HG02588 (cell line): ENCODE measurements around the gene MAMDC2.
"Not testable (repeated sequence)": the region's sequence is repeated elsewhere in the genome, so short reads cannot be mapped to it uniquely, and the experiment has no call there.

Source experiments
- ATAC-seq: cut with Tn5 transposase; IDR thresholded peaks from one replicate; pipeline ENCODE4 v1.9.1; 2021; ENCODE audit warnings: mild to moderate bottlenecking, moderate library complexity; ENCODE audit not compliant: unreplicated experiment

MAMDC2 gene

DNA sequence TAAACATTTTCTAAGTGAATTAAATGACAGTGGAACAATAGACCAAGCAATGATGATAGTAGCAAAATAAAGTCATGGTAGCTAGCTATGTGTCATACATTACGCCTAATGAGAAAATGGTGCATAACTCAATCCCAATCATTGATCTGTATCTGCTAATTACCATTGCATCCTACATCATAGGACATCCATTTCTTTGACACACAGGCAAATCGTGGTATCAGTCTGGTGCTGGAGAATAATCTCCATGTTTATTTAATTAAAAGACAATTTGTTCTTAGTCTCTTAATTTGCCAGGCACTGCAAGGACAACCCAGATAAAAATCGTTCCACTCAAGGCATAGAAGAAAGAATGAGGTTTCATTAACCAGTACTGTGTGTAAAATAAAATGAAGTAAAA is 125.6 kb downstream of the MAMDC2 start:
- ATAC-seq, result no peak

DNA sequence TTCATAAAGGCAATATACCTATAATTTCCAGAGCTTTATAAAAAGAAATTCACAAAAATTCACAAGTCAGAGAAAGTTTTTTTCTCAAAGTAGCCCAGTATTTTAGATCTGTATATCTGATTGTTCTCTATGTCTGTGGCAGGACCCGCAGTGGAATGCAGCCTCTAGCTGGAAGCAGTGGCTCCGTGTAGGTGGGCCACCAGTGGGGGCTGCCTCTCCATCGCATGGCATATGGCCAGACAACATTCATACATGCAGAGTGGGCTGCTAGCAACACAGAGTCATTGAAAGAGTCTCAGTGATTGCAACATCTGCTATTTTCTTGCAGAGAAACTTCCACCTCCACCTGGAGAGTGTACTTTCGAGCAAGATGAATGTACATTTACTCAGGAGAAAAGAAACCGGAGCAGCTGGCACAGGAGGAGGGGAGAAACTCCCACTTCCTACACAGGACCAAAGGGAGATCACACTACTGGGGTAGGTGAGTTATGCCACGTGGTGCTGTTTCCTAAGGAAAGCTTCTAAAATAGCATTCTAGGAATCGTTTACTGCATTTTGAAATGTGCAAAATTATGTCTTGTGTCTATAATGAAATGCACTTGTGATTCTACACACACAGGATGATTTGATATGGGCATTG is 126.6 kb downstream of the MAMDC2 start:
- no peak for ATAC-seq

DNA sequence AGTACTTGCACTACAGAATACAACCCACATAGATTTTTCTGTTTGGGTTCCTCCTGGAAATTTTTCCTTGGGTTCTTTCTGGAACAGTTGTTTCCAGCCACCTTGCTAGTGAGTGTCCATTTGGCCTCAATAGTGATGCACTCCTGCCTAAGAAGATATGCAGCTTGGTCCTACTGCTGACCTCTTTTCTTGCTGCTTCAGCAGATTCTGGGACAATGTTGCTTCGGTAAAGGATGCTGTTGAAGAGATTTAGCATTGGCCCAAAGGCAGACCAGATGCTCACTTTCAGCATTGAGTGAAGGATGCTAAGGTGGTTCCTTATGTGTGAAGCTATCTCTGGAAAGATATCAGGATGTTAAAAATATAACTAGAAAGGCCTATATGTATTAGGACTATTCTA is 128.9 kb downstream of the MAMDC2 start:
- ATAC-seq, result no peak

DNA sequence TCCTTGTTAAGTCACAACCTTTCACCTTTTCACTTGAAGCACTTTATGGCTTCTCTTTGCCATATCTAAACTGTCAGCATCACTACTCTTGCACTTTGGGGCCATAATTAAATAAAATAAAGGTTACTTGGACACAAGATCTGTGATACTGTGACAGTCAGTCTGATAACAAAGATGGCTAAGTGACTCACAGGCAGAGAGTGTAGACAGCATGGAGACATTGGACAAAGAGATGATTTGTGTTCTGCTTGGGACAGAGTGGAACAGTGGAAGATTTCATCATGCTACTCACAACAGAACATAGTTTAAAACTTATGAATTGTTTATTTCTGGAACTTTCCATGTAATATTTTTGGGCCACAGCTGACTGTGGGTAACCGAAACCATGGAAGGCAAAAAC is 133.5 kb downstream of the MAMDC2 start:
- ATAC-seq, result no peak

DNA sequence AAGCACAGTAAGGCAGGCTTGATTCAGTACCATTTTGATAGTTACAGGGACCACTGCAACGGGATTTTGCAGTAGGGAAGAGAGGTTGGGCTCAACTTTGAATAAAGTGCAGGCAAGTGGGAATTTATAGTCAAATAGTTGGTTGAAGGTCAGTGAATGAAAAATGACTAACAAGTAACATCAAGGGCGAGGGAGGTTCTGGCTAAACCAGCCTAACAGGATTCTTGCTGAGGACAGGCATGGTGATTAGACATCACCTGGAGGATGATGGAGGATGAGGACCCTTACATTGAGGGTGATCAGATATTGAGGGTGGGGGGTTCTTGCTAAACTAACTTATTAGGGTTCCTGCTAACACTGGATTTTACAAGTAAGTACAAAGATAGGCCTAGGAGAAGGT is 149.1 kb downstream of the MAMDC2 start:
- no peak for ATAC-seq

DNA sequence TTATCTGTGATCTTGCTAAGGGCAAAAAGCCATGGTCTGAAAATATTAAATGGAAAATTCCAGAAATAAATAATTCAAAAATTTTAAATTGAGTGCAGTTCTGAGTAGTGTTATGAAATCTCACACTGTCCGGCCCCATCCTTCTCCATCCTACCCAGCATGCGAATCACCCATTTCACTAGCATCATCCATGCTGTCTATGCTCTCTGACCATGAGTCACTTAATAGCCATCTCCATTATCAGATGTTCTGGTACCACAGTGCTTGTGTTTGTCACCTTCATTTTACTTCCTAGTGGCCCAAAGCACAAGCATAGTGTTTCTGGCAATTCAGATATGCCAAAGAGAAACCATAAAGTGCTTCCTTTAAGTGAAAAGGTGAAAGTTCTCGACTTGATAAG is 151.8 kb downstream of the MAMDC2 start:
- no peak for ATAC-seq

DNA sequence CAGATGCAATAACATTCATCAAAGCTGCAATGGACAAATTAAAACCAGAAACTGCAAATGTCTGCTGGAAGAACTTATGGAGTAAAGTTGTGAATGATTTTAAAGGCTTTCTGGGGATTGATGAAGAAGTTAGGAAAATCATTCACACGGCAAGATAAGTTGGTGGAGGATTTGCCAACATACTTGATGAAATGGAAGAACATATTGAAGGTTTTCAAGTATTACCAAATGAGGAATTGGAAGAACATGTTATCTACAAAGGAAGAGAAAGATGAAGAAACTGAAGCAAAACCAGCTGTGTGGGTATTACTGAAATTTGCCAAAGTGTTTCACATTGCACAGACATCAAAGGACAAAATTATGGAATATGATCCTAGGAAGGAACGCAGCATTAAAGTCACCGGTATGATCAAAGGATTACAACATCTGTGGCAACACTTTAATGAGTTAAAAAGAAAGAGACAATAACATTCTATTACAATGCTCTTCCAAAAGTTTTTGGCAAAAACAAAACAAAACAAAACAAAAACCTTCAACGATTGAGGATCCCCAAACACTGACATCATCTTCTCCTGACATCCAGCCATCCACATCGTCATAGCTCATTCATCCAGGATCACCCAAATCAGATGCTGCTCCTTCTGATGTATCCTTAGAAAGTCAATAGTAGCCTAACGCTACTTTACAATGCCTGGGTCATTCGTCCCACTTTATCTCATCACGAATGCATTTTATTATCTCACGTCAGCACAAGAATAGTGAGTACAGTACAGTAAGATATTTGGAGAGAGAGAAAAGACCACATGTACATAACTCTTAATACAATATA is 153.8 kb downstream of the MAMDC2 start:
- ATAC-seq, result no peak

DNA sequence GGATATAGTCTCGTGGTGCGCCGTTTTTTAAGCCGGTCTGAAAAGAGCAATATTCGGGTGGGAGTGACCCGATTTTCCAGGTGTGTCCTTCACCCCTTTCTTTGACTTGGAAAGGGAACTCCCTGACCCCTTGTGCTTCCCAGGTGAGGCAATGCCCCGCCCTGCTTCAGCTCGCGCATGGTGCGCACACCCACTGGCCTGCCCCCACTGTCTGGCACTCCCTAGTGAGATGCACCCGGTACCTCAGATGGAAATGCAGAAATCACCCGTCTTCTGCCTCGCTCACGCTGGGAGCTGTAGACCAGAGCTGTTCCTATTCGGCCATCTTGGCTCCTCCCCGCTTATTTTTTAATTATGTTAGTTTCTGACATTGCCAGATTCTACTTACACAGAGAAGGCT is 161.1 kb downstream of the MAMDC2 start:
- not testable (repeated sequence) for ATAC-seq

DNA sequence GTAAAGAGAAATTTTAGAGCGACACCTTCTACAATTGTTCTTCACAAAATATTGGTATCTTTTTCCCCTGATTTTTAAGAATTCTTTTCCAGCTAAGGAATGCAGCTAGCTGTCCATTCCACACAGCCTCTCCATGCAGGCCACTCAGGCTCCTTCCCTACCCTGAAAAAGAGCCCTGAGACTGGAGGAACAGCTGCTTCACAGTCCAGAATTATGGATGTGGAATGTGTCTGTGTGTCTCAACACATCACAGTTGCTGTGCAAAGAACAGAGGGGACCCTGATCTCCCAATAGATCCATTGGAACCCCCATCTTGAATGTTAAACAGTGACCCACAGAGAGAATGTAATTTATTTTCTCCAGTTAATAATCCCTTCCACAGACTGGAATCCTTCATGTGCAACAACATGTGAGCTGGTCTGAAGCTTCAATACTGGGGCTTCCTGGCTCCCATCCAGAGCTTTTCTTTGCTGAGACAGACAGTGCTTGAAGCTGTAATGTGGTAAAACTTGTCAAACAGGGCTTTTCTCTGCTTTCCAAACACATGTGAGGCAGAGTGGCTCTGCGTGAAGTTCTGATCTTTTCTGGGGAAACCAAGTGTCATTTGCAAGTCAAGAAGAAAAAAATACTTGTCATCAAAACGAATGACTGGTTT is 161.8 kb downstream of the MAMDC2 start:
- ATAC-seq, result no peak

DNA sequence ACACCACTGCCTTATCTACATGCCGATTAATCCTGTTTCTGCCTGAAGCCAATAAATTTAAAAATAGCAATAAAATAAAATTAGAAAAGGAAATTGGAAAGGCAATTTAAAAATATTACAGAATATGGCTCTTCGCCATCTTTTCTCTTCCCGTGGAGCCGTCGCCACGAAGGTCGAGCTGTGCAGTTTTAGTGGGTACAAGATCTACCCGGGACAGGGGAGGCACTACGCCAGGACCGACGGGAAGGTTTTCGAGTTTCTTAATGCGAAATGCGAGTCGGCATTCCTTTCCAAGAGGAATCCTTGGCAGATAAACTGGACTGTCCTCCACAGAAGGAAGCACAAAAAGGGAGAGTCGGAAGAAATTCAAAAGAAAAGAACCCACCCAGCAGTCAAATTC is 173.4 kb downstream of the MAMDC2 start:
- ATAC-seq, result no peak

DNA sequence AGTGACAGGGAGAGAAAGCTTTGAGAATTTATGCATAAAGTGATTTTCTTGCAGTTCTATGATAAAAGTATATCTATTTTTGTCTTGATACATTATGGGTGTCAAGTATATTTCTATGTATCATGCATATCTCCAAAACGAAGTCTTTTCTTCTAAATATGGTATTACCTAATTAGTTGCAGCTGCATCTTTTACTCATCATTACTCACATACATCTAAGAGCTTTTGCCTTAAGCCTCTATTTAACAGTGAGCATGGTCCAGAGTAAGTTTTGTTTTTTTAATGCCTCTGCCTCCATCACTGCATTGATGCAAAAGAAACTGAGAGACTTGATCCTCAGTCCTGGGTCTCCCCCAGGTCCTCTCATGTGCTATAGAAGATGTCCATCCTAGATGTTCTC is 175.1 kb downstream of the MAMDC2 start:
- no peak for ATAC-seq

DNA sequence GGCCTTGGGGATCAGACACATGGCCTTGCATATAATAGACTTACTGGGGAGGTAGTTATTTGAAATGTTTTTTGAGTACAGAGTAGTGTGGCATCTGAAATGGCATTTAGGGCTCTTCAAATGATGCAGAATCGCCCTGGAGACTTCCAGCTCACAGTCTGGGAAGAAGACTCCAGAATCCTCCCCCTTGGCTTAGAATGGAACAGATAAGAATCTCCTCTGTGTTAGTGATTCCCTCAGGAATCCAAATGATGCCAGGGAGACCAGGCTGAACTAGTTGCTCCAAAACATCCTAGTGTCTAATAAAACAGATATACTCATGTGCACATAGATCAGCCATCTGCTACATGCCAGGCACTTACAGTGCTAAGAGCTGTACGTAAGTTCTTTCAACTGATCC is 176.6 kb downstream of the MAMDC2 start:
- ATAC-seq, result no peak

DNA sequence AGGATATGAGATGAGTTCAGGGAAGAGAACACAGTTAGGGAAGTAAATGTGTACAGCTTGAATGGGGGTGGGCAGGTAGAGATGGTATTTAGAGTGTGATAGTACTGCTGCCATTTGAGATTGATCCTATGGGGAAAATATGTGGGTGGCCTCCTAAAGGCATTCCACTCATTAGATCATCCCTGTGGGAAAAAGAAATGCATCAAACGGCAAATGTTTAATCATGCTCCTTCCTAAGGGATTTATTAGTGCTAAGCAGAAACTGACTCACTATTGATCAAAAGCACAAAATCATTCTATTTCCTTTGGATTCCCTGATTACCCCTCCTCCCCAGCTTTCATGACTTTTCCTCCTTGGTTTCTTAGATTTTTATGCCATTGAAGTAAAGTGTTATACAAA is 178.7 kb downstream of the MAMDC2 start:
- no peak for ATAC-seq

DNA sequence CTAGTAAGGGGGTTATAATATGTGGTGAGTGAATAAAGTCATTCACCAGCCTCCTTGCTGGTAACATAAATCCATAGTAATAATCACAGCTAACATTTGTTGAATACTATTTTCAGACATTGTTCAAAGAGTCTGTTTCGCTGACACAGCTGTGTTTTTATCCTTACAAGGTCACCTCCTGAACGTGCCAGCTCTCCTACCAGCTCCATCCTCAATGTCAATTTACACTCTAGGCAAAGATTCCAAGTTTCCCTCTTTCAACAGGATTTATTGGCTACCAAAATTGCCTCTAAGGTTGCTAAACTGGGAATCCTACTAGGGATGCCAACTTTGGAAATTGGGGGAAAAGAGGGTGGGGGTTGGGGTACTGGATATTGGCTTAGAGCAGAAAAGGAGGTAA is 184.5 kb downstream of the MAMDC2 start:
- no peak for ATAC-seq

DNA sequence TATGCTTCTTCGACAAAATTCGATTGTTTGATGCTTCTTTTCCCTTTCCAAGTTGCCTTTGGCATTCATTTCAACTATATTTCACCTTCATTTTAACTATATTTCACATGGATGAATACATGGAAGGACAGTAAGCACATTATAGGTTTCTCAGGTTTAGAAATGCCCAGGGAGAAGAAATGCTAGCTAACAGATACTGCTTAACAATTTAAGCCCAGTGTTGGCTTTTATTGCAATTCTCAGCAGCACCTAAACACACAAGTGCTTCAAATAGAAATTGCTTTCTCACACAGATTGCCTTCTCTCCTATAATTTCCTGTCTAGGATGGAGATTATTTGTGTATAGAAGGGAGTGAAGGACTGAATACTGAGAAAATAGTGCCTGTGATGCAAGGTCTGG is 185.0 kb downstream of the MAMDC2 start:
- ATAC-seq, result no peak

DNA sequence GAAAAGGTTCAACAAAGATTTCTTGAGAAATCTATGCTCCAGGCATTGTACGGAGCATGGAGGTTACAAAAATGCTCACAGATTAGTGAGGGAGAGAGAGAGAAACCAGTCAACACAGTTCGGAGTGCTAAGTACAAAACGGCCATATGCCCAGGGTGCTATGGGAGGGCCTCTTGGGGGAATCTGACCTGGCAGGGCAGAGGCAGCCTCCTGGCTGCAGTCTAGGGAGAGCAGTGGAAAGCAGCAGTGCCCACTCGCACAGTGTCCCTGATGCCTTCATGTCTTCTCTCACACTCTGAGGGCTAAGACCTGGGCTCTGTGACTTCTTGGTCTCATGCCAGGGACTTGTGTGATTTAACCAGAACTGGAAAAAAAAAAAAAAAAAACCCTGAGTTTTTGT is 185.4 kb downstream of the MAMDC2 start:
- no peak for ATAC-seq

DNA sequence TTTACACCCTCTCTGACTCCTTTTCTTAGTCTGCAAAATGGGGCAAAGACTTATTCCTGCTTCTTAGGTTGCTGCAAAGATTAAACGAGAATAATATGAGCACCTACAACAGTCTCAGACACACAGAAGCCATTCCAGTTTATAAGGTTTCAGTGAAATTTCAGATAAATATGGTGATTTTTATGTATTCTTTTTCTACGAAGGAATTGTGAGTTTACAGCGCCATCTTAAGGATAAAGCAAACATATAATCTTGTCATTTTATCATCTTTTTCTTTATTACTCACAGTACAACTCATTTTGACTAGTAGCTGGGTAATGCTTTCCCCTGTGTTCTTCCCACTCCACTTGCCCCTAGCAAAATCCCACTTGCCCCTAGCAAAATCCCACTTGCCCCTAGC is 185.9 kb downstream of the MAMDC2 start:
- no peak for ATAC-seq

DNA sequence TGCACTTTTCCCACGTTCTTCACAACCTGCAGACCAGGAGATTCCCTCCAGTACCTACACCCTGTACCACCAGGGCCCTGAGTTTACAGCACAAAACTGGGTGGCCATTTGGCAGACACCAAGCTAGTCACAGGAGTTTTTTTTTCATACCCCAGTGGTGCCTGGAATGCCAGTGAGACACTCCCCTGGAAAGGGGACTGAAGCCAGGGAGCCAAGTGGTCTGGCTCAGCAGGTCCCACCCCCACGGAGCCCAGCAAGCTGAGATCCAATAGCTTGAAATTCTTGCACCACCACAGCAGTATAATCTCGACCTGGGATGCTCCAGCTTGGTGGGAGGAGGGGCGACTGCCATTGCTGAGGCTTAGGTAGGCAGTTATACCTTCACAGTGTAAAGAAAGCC is 188.8 kb downstream of the MAMDC2 start:
- no peak for ATAC-seq

DNA sequence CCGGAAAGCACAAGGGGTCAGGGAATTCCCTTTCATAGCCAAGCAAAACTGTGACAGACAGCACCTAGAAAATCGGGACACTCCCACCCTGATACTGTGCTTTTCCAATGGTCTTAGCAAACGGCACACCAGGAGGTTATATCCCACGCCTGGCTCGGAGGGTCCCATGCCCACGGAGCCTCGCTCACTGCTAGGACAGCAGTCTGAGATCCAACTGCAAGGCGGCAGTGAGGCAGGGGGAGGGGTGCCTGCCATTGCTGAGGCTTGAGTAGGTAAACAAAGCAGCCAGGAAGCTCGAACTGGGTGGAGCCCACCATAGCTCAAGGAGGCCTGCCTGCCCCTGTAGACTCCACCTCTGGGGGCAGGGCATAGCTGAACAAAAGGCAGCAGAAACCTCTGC is 190.6 kb downstream of the MAMDC2 start:
- not testable (repeated sequence) for ATAC-seq

DNA sequence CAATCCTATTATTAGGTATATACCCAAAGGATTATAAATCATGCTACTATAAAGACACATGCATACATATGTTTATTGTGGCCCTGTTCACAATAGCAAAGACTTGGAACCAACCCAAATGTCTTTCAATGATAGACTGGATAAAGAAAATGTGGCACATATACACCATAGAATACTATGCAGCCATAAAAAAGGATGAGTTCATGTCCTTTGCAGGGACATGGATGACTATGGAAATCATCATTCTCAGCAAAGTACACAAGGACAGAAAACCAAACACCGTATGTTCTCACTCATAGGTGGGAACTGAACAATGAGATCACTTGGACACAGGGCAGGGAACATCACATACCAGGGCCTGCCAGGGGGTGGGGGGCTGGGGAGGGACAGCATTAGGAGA is 202.3 kb downstream of the MAMDC2 start:
- not testable (repeated sequence) for ATAC-seq

DNA sequence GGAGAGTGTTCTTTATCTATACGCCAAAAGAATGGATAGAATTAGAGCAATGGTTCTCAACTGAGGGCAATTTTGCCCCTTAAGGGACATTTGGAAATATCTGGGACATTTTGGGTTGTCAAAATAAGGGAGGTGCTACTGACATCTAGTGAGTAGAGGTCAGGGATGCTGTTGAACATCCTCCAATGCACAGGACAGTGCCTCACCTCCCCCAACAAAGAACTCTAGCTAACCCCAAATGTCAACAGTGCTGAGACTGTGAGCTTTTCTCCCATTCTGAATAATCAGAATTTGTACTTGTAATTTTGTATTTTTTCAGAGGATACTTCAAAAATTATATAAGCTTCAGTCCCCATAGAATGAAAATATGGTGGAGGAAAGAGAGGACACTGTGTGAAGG is 206.6 kb downstream of the MAMDC2 start:
- ATAC-seq, result no peak

DNA sequence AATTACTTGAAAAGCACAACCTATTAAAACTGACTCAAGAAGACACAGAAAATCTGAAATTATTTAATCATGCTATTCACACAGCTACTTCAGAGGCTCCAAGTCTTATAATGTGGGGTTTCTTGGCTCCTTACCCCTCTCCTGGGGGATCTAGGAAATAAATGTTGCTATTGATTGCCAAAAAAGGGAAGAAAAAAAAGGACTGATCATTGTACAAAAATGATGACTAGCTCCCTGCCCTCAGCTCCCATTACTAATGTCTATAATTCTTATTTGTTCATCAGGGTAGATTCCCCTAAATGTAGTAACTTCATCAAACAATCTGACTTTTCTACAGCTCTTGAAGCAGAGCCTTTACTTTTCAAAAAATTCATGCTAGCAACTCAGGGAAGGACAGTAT is 211.8 kb downstream of the MAMDC2 start:
- no peak for ATAC-seq
